ENCODE data around the gene RBP4.

The RBP4 gene

GRCh38 chr10:93554316-93554663 lies 46.7 kb downstream of the RBP4 start:
- Histone ChIP-seq H3K9me3 (no peaks in the 10 kb centered on the region), H3K36me3 (no peaks in the 10 kb centered on the region), H3K27ac (no peak overlapping the region), H3K4me1 (ENCODE audit: control insufficient read depth in 1 of 2, insufficient read depth in 1 of 2, low read depth in 1 of 2, low read length in 1 of 2) (no peaks in the 10 kb centered on the region), H3K27me3 (no peaks in the 10 kb centered on the region), H3K4me3 (ENCODE audit: low read depth in 1 of 2, low read length in 1 of 2) (no peak overlapping the region)
- TF ChIP-seq CTCF (IDR thresholded peaks at IDR 0.05), result no peak

GRCh38 chr10:93553482-93554315 lies 47.3 kb downstream of the RBP4 start:
- Histone ChIP-seq H3K4me3 (ENCODE audit: low read depth in 1 of 2, low read length in 1 of 2) (no peak overlapping the region), H3K9me3 (no peaks in the 10 kb centered on the region), H3K4me1 (ENCODE audit: control insufficient read depth in 1 of 2, insufficient read depth in 1 of 2, low read depth in 1 of 2, low read length in 1 of 2) (no peaks in the 10 kb centered on the region), H3K27me3 (no peaks in the 10 kb centered on the region), H3K27ac (no peak overlapping the region), H3K36me3 (no peaks in the 10 kb centered on the region)
- no peak for TF ChIP-seq CTCF (IDR thresholded peaks at IDR 0.05)

GRCh38 chr10:93552780-93553179 lies 48.3 kb downstream of the RBP4 start:
- Histone ChIP-seq H3K36me3 (no peaks in the 10 kb centered on the region), H3K4me1 (ENCODE audit: control insufficient read depth in 1 of 2, insufficient read depth in 1 of 2, low read depth in 1 of 2, low read length in 1 of 2) (no peaks in the 10 kb centered on the region), H3K27ac (no peak overlapping the region), H3K27me3 (no peaks in the 10 kb centered on the region), H3K4me3 (ENCODE audit: low read depth in 1 of 2, low read length in 1 of 2) (no peak overlapping the region), H3K9me3 (no peaks in the 10 kb centered on the region)
- no peak for TF ChIP-seq CTCF (IDR thresholded peaks at IDR 0.05)

- H3K36me3 ChIP-seq, result no peaks in the 10 kb centered on the region
Measured at GRCh38 chr10:93550606-93551005, 50.4 kb downstream of the RBP4 start.

GRCh38 chr10:93548376-93549071 lies 52.5 kb downstream of the RBP4 start:
- TF ChIP-seq CTCF (IDR thresholded peaks at IDR 0.05), result no peak
- no peaks in the 10 kb centered on the region for H3K36me3 ChIP-seq
- no peaks in the 10 kb centered on the region for H3K4me1 ChIP-seq (ENCODE audit: control insufficient read depth in 1 of 2, insufficient read depth in 1 of 2, low read depth in 1 of 2, low read length in 1 of 2)
- H3K9me3 ChIP-seq, result no peaks in the 10 kb centered on the region
- peaks cover 4% of the 10 kb centered on the region for H3K27me3 ChIP-seq
- H3K27ac ChIP-seq, result no peak overlapping the region
- no peak overlapping the region for H3K4me3 ChIP-seq (ENCODE audit: low read depth in 1 of 2, low read length in 1 of 2)

More at GRCh38 chr10:93550606-93551005, 50.4 kb downstream of the RBP4 start:
- no peak overlapping the region for H3K4me3 ChIP-seq (ENCODE audit: low read depth in 1 of 2, low read length in 1 of 2)
- H3K9me3 ChIP-seq, result no peaks in the 10 kb centered on the region
- no peak overlapping the region for H3K27ac ChIP-seq
- TF ChIP-seq CTCF (IDR thresholded peaks at IDR 0.05), result no peak
- no peaks in the 10 kb centered on the region for H3K4me1 ChIP-seq (ENCODE audit: control insufficient read depth in 1 of 2, insufficient read depth in 1 of 2, low read depth in 1 of 2, low read length in 1 of 2)
- no peaks in the 10 kb centered on the region for H3K27me3 ChIP-seq
